GM12864 (cell line): ENCODE results near the gene CLDN9.

ENCODE experiments used
- DNase-seq: peaks from one replicate; pipeline ENCODE4 v3.0.0-alpha.2; 2011; ENCODE audit warnings: low read depth
- H3K4me3 ChIP-seq: 2 replicates; pipeline ENCODE4 v1.5.1; 2011; ENCODE audit warnings: mild to moderate bottlenecking, low read depth, low read length, control low read depth
- CTCF ChIP-seq: IDR thresholded peaks from 2 replicates; pipeline ENCODE4 v1.5.1; 2011; ENCODE audit warnings: low read depth, mild to moderate bottlenecking, moderate library complexity, low read length, control low read depth, inconsistent platforms; ENCODE audit errors: missing control alignments

Gene CLDN9

GRCh38 chr16:3013491-3013951, 798 bp downstream of the CLDN9 start:
- no peak for TF ChIP-seq CTCF
- H3K4me3 ChIP-seq, result no peak overlapping the region
- DNase-seq, result no peak

DNA sequence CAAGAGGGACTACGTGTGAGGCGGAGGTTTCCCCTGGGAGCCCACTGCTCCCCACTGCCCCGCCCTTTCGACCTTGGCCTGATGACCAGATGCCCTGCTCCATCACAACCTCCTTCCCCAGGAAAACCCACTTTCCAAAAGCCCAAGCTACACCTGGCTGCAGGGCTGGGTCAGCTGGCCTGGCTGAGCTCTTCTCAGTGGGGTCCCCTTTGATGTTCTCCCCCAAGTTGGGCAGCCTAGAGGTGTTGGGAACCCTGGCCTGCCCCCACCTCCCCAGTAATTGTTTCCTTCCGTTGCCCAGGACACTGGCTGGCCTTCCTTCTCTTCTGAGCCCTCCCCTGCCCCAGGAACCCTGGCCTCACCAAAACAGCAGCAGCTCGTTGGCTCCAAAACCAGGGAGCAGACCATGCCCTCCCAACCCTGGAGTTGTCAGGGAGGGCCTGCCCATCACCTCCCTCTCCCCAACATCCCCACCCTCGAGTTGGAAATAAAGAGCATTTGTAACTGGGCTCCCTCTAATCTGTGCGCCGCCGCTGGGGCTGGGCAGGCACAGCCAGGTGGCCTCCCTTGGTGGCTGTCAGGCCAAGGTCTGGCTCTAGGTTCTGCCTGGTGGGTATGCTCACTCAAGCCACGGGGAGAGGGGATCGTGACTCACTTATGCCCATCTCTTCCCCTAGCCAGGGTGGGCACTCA, 1.4 kb downstream of the CLDN9 start:
- no peak overlapping the region for H3K4me3 ChIP-seq
- TF ChIP-seq CTCF, result no peak
- DNase-seq, result no peak

GRCh38 chr16:3014971-3015370, 2.2 kb downstream of the CLDN9 start:
- no peak overlapping the region for H3K4me3 ChIP-seq
- DNase-seq, result no peak
- TF ChIP-seq CTCF, result no peak

DNA sequence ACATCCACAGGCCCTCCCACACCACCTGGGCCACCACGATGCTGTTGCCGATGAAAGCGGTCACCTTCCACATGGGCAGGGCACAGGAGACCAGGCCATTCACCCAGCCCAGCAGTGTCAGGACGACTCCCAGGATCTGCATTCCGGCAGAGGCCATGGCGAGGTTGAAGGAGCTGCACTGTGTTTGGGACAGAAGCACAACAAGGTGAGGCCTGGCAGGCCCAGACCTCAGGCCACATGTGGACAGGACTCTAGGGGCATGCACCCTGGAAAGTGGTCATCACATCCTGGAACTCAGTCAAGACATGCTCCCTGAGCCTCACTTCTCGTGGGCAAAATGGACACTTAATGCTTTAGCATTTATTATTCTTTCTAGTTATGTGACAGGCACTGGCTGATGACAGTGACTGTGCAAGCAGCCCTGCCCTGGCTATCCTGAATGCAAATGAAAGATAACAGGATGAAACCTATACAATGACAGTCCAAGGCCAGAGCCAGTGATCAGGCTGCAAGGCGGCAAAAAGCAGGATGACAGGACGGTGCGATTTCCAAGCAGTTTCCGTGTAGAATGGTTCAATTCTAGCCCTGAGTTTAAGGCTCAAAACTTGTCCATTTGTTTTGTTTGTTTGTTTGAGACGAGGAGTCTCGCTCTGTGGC, 3.3 kb downstream of the CLDN9 start:
- no peak for TF ChIP-seq CTCF
- no peak overlapping the region for H3K4me3 ChIP-seq
- no peak for DNase-seq

GRCh38 chr16:3017344-3017743, 4.6 kb downstream of the CLDN9 start:
- no peak overlapping the region for H3K4me3 ChIP-seq
- DNase-seq, result no peak
- TF ChIP-seq CTCF, result no peak

DNA sequence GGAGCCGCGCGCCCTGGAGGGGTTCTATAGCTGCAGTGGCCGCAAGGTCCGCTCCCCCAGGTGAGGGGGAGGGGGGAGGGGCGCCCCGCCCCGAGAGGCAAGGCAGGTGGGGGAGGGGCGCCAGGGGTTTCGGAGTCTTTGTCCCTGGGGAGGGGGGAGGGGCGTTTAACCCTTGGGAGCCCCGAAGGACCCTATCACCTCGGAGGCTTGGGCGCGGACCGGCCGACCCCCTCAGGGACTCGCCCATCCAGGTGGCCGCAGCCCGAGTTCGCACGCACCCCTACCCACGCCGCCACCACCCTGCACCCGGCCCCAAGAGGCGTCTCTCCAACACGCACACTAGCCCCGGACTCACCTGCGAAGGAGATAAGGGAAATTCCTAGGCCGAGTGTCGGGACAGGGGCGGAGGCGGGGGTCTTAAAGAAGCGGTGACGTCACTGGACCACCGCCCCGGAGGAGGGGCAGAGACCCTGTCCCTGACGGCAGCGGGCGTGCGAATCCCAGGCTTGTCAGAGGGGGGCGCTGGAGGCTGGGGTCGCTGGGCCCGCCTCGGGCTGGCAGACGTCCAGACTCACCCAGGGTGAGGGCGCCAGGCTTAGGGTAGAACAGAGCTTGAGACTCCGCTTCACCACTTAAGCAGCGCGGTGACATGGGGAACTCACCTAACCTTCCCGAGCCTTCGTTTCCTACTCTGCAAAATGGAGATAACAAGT, 5.2 kb downstream of the CLDN9 start, which contains the start of gene CLDN6:
Gene CLDN6, minus strand, starts transcription at position 390 of the 713 bp plus-strand sequence. CDS start 2,162 bp downstream, outside the sequence.
- TF ChIP-seq CTCF, result peak; percentile 33
- no peak within 1 kb of the TSS for H3K4me3 ChIP-seq
- no peak for DNase-seq
